HL-60/S4 treated with phorbol 12-myristate 13-acetate at 8.2 ng/mL for 4 days and 3 days (cell line): ENCODE measurements around the gene BTBD7.

Experiments
- in situ Hi-C: fragments of 300-500 bp; cut with MboI; formaldehyde crosslinking; loops from 2 replicates; pipeline ENCODE4 v1.15.0; 2022; ENCODE audit warnings: low sequenced_read_pairs

Gene BTBD7

GRCh38 chr14:93200553-93200952 is 132.3 kb downstream of the BTBD7 start:
- in situ Hi-C loops = no loop called here

GRCh38 chr14:93199031-93199430 is 133.8 kb downstream of the BTBD7 start:
- in situ Hi-C loops = no loop called here

DNA sequence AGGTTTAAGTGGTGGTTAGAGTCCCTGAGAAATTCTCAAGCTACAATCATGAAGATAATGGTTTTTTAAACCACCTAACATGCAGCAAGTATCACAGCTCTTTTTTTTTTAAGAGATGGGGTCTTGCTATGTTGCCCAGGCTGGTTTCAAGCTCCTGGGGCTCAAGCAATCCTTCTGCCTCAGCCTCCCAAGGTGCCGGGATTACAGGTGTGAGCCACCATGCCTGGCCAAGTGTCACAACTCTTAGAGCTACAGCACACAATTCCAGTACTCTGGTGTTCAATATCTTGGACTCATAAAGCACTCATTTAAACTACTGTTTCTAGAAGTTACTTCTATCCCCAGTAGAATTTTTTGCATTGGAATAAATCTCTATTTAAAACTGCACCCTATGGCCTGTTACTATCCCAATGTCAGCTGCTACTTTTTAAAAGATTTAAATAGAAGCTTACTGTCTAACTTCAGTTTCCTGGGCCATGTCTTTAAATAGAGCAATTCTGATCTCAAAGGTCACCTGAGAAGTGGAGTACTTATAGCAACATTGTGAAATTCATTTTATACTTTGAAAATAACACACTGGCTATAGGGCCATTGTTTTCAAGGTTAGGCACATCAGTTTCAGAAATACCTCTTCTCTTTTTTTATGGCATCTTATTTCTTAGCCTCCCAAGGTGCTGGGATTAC is 137.4 kb downstream of the BTBD7 start:
- in situ Hi-C loops = no loop called here
